ENCODE measurements around the gene SNRNP35. TPM values are rescaled to one million over a fixed set of nuclear protein-coding genes. Genes with fewer than 3 reads are reported as not detected.
"Not testable (repeated sequence)": the region's sequence is repeated elsewhere in the genome, so short reads cannot be mapped to it uniquely, and the experiment has no call there.

Gene SNRNP35
- total RNA-seq, 2 experiments from 2014 or later: 20.8 to 22.0 TPM

GRCh38 chr12:123441523-123442164 is 16.3 kb upstream of the SNRNP35 start:
- H3K9me3 Mint-ChIP-seq: no peaks in the 10 kb centered on the region
- peaks cover 16% of the 10 kb centered on the region for H3K4me1 Mint-ChIP-seq
- H3K4me3 Mint-ChIP-seq: no peak overlapping the region
- no peaks in the 10 kb centered on the region for H3K27me3 Mint-ChIP-seq
- H3K36me3 Mint-ChIP-seq: no peaks in the 10 kb centered on the region
- no peak for DNase-seq
- H3K27ac Mint-ChIP-seq: no peak overlapping the region

GRCh38 chr12:123442774-123443173 is 15.2 kb upstream of the SNRNP35 start:
- peaks cover 8% of the 10 kb centered on the region for H3K4me1 Mint-ChIP-seq

GRCh38 chr12:123444092-123445026 is 13.6 kb upstream of the SNRNP35 start:
- Mint-ChIP-seq H3K9me3 (no peaks in the 10 kb centered on the region), H3K4me3 (no peak overlapping the region), H3K27me3 (no peaks in the 10 kb centered on the region), H3K27ac (no peak overlapping the region), H3K36me3 (no peaks in the 10 kb centered on the region), H3K4me1 (peaks cover 15% of the 10 kb centered on the region)
- DNase-seq: no peak

More at GRCh38 chr12:123442774-123443173, 15.2 kb upstream of the SNRNP35 start:
- Mint-ChIP-seq H3K27me3 (no peaks in the 10 kb centered on the region), H3K36me3 (no peaks in the 10 kb centered on the region), H3K9me3 (no peaks in the 10 kb centered on the region), H3K27ac (no peak overlapping the region), H3K4me3 (no peak overlapping the region)
- DNase-seq: no peak

DNA sequence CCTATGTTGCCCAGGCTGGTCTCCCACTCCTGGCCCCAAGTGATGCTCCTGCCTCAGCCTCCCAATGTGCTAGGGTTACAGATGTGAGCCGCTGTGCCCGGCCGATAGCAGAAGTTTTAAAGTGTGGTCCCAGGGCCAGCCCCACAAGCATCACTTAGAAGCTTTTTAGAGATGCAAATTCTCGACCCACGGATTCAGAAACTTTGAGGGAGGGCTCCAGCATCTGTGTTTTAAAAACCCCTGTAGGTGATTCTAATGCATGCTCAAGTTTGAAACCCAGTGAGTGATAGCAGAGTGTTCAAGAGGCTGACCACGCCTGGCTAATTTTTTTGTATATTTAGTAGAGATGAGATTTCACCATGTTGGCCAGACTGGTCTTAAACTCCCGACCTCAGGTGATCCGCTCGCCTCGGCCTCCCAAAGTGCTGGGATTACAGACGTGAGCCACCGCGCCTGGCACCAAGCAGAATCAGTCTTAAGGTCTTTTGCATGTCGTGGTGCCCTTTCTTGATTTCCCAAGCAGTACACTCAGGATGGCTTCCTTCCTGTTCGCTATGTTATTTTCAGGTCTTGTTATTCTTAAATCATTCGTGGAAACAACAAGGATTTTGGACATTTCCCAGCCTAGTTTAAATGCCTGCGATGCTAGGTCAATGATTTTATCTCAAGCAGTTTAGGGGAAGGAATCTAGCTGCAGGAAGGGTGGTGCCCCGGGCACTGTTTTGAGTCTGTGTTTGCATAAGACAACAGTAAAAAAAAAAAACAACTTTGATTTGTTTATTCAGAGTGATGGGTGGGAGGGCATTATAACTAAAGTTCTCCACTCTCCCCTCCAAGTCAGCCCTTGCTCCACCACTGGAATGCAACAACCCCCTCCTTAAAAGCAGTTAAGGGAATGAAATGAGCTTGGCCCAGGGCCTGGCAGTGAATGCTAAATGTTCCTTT is 12.3 kb upstream of the SNRNP35 start:
- H3K4me3 Mint-ChIP-seq: no peak overlapping the region
- no peak for DNase-seq
- H3K27me3 Mint-ChIP-seq: no peaks in the 10 kb centered on the region
- peaks cover 17% of the 10 kb centered on the region for H3K4me1 Mint-ChIP-seq
- H3K9me3 Mint-ChIP-seq: no peaks in the 10 kb centered on the region
- H3K27ac Mint-ChIP-seq: no peak overlapping the region
- H3K36me3 Mint-ChIP-seq: no peaks in the 10 kb centered on the region

DNA sequence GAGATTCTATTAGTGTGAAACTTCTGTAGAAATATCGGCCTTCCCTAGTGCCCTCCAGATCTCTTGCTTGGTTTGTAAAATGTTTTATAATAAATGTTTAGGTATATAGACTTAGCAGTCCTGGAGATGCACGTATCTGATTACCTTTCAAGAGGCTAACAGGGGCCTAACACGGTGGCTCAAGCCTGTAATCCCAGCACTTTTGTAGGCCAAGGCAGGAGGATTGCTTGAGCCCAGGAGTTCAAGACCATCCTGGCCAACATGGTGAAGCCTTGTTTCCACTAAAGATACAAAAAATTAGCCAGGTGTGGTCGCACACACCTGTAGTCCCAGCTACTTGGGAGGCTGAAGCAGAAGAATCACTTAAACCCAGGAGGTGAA is 11.6 kb upstream of the SNRNP35 start:
- no peak for DNase-seq
- Mint-ChIP-seq H3K36me3 (no peaks in the 10 kb centered on the region), H3K4me3 (no peak overlapping the region), H3K27me3 (no peaks in the 10 kb centered on the region), H3K9me3 (no peaks in the 10 kb centered on the region), H3K27ac (no peak overlapping the region), H3K4me1 (peaks cover 17% of the 10 kb centered on the region)

GRCh38 chr12:123449249-123449733 is 8.6 kb upstream of the SNRNP35 start:
- peak overlapping the region; percentile 70 for H3K27ac Mint-ChIP-seq
- H3K36me3 Mint-ChIP-seq: no peaks in the 10 kb centered on the region
- peaks cover 12% of the 10 kb centered on the region for H3K4me1 Mint-ChIP-seq
- no peaks in the 10 kb centered on the region for H3K27me3 Mint-ChIP-seq
- no peak for DNase-seq
- H3K4me3 Mint-ChIP-seq: no peak overlapping the region
- H3K9me3 Mint-ChIP-seq: no peaks in the 10 kb centered on the region

DNA sequence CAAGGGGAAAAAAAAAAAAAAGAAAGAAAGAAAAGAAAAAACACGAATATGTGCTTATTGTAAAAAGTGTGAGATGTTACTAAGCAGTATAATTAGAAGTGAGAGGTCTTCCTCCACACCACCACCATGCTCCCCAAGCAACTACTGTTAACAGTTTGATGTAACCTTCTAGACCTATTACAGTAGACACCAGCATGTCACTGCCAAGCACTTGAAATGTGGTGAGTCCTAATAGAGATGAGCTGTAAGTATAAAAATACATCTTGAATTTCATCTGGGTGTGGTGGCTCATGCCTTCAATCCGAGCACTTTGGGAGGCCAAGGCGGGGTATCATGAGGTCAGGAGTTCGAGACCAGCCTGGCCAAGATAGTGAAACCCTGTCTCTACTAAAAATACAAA is 8.1 kb upstream of the SNRNP35 start:
- Mint-ChIP-seq H3K4me1 (peaks cover 12% of the 10 kb centered on the region), H3K27ac (peak overlapping the region; percentile 70), H3K27me3 (no peaks in the 10 kb centered on the region), H3K36me3 (no peaks in the 10 kb centered on the region), H3K9me3 (no peaks in the 10 kb centered on the region), H3K4me3 (no peak overlapping the region)
- no peak for DNase-seq

- no peak overlapping the region for H3K27ac Mint-ChIP-seq
- no peaks in the 10 kb centered on the region for H3K9me3 Mint-ChIP-seq
- no peak for DNase-seq
- no peaks in the 10 kb centered on the region for H3K36me3 Mint-ChIP-seq
- no peaks in the 10 kb centered on the region for H3K27me3 Mint-ChIP-seq
- H3K4me3 Mint-ChIP-seq: no peak overlapping the region
- H3K4me1 Mint-ChIP-seq: peaks cover 12% of the 10 kb centered on the region
Measured at GRCh38 chr12:123450636-123451035, 7.3 kb upstream of the SNRNP35 start.

DNA sequence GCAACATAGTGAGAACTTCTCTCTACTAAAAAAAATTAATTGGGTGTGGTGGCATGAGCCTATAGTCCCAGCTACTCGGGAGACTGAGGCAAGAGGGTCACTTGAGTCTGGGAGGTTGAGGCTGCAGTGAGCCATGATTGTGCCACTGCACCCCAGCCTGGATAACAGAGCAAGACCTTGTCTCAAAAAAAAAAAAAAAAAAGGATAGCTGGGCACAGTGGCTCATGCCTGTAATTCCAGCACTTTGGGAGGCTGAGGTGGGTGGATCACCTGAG is 5.7 kb upstream of the SNRNP35 start:
- not testable (repeated sequence) for H3K27ac Mint-ChIP-seq, H3K27me3 Mint-ChIP-seq

DNA sequence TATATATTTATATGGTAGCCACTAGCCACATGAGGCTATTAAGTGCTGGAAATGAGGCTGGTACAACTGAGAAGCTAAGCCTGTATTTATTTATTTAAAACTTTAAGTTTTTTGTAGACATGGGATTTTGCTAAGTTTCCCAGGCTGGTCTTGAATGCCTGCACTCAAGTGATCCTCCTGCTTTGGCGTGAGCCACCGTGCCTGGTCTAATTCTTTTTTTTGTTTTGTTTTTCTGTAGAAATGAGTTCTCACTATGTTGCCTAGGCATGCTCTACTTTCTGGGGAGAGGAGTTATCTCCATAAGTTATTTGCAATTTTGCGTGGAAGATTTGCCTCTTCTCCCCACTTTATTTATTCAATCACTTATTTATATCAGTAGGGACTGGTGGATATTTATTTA is 4.8 kb upstream of the SNRNP35 start:
- H3K27ac Mint-ChIP-seq: no peak overlapping the region
- H3K4me3 Mint-ChIP-seq: no peak overlapping the region
- peaks cover 3% of the 10 kb centered on the region for H3K36me3 Mint-ChIP-seq
- no peaks in the 10 kb centered on the region for H3K9me3 Mint-ChIP-seq
- H3K27me3 Mint-ChIP-seq: no peaks in the 10 kb centered on the region
- peaks cover 10% of the 10 kb centered on the region for H3K4me1 Mint-ChIP-seq
- no peak for DNase-seq

More for the DNA sequence above, 5.7 kb upstream of the SNRNP35 start:
- not testable (repeated sequence) for DNase-seq, H3K4me3 Mint-ChIP-seq, H3K9me3 Mint-ChIP-seq, H3K36me3 Mint-ChIP-seq
- H3K4me1 Mint-ChIP-seq: peaks cover 10% of the 10 kb centered on the region

GRCh38 chr12:123463174-123463573 is 5.2 kb downstream of the SNRNP35 start:
- H3K27me3 Mint-ChIP-seq, H3K27ac Mint-ChIP-seq, DNase-seq, H3K9me3 Mint-ChIP-seq, H3K4me3 Mint-ChIP-seq: not testable (repeated sequence)
- Mint-ChIP-seq H3K36me3 (peaks cover 26% of the 10 kb centered on the region), H3K4me1 (peaks cover 17% of the 10 kb centered on the region)

GRCh38 chr12:123465084-123465483 is 7.1 kb downstream of the SNRNP35 start:
- Mint-ChIP-seq H3K4me1 (peaks cover 5% of the 10 kb centered on the region), H3K36me3 (peaks cover 15% of the 10 kb centered on the region), H3K27me3 (no peaks in the 10 kb centered on the region), H3K9me3 (no peaks in the 10 kb centered on the region), H3K27ac (no peak overlapping the region), H3K4me3 (no peak overlapping the region)
- DNase-seq: no peak

DNA sequence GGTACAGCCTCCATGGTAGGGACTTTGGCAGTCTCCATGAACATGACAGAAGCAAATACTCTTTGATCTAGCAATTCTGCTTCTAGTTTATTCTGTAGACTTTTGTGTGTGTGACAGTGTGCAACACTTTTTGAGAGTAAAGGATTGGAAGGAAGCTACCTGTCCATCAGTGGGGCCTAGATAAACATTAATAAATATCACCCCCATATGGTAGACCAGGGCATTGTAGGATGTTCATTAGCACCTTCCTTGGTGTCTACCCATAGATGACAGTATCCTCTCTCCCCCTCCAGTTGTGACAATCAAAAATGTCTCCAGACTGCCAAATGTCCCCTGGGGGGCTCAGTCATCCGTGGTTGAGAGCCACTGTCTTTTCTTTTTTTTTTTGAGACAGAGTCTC is 10.8 kb downstream of the SNRNP35 start:
- H3K36me3 Mint-ChIP-seq: peaks cover 10% of the 10 kb centered on the region
- H3K9me3 Mint-ChIP-seq: no peaks in the 10 kb centered on the region
- no peaks in the 10 kb centered on the region for H3K27me3 Mint-ChIP-seq
- no peak overlapping the region for H3K4me3 Mint-ChIP-seq
- no peak for DNase-seq
- H3K27ac Mint-ChIP-seq: no peak overlapping the region
- H3K4me1 Mint-ChIP-seq: no peaks in the 10 kb centered on the region

- Mint-ChIP-seq H3K36me3 (peaks cover 9% of the 10 kb centered on the region), H3K27ac (no peak overlapping the region), H3K27me3 (no peaks in the 10 kb centered on the region), H3K4me3 (no peak overlapping the region), H3K9me3 (no peaks in the 10 kb centered on the region), H3K4me1 (peaks cover 6% of the 10 kb centered on the region)
- no peak for DNase-seq
Measured at GRCh38 chr12:123469978-123470377, 12.0 kb downstream of the SNRNP35 start.

Measured in activated naive CD8-positive, alpha-beta T cell treated with anti-CD3 and anti-CD28 coated beads for 36 hours (primary cell).